ENCODE results near the gene CPNE7. TPM values are rescaled to one million over a fixed set of nuclear protein-coding genes. Genes with fewer than 3 reads are reported as not detected.

The CPNE7 gene
- polyA plus RNA-seq, 3 donors: not detected

GRCh38 chr16:89617036-89617435 is 41.5 kb downstream of the CPNE7 start:
- Histone ChIP-seq H3K36me3 (replicated peaks in 1 of 2; ENCODE audit: control insufficient read depth in 1 of 2, insufficient read depth in 2 of 2, low read length in 2 of 2) (no peaks in the 10 kb centered on the region), H3K4me3 (replicated peaks in 1 of 3; ENCODE audit: low read depth in 2 of 3, low read length in 3 of 3) (no peak overlapping the region), H4K20me1 (ENCODE audit: insufficient read depth, low read length) (no peaks in the 10 kb centered on the region), H2AFZ (ENCODE audit: insufficient read depth, low read depth, low read length, poor library complexity, severe bottlenecking) (no peak overlapping the region), H3K27me3 (ENCODE audit: control insufficient read depth in 2 of 2, insufficient read depth in 2 of 2, low read length in 2 of 2) (no peaks in the 10 kb centered on the region), H3K4me1 (ENCODE audit: control insufficient read depth in 1 of 2, insufficient read depth in 2 of 2, low read length in 2 of 2) (no peaks in the 10 kb centered on the region), H3K27ac (ENCODE audit: low read depth in 1 of 2, low read length in 2 of 2) (no peak overlapping the region), H3K9me3 (replicated peaks in 1 of 2; ENCODE audit: control insufficient read depth in 1 of 2, insufficient read depth in 1 of 2, low read length in 2 of 2) (no peaks in the 10 kb centered on the region), H3K9ac (ENCODE audit: insufficient read depth, low read length, poor library complexity, severe bottlenecking) (no peak overlapping the region), H3K79me2 (ENCODE audit: insufficient read depth, low read length) (no peaks in the 10 kb centered on the region), H3K4me2 (replicated peaks; ENCODE audit: extremely low read depth, low read length, poor library complexity, severe bottlenecking) (no peak overlapping the region)
- 71% methylated on average over 6 of the region's 6 CpGs for WGBS (ENCODE audit: insufficient coverage)
- intact Hi-C loops (cut with micrococcal nuclease): no loop called here
- Mint-ChIP-seq H3K4me1 (no peaks in the 10 kb centered on the region), H3K36me3 (no peaks in the 10 kb centered on the region), H3K27me3 (ENCODE audit: low read depth in 3 of 3) (peaks cover 5 to 18% (median 6%) of the 10 kb centered on the region in 3 donors), H3K9me3 (peaks cover 0 to 5% (median 0%) of the 10 kb centered on the region in 7 donors), H3K4me3 (no peak overlapping the region), H3K27ac (no peak overlapping the region)
- DNase-seq: no peak
- no peak for TF ChIP-seq CTCF (IDR thresholded peaks at IDR 0.05)

- Histone ChIP-seq H4K20me1 (ENCODE audit: insufficient read depth, low read length) (no peaks in the 10 kb centered on the region), H3K4me1 (ENCODE audit: control insufficient read depth in 1 of 2, insufficient read depth in 2 of 2, low read length in 2 of 2) (no peaks in the 10 kb centered on the region), H3K27me3 (ENCODE audit: control insufficient read depth in 2 of 2, insufficient read depth in 2 of 2, low read length in 2 of 2) (peaks cover 0 to 3% of the 10 kb centered on the region in 2 donors), H3K27ac (ENCODE audit: low read depth in 1 of 2, low read length in 2 of 2) (no peak overlapping the region), H3K4me3 (replicated peaks in 1 of 3; ENCODE audit: low read depth in 2 of 3, low read length in 3 of 3) (no peak overlapping the region), H2AFZ (ENCODE audit: insufficient read depth, low read depth, low read length, poor library complexity, severe bottlenecking) (no peak overlapping the region), H3K9me3 (replicated peaks in 1 of 2; ENCODE audit: control insufficient read depth in 1 of 2, insufficient read depth in 1 of 2, low read length in 2 of 2) (no peaks in the 10 kb centered on the region), H3K79me2 (ENCODE audit: insufficient read depth, low read length) (no peaks in the 10 kb centered on the region), H3K36me3 (replicated peaks in 1 of 2; ENCODE audit: control insufficient read depth in 1 of 2, insufficient read depth in 2 of 2, low read length in 2 of 2) (no peaks in the 10 kb centered on the region), H3K4me2 (replicated peaks; ENCODE audit: extremely low read depth, low read length, poor library complexity, severe bottlenecking) (no peak overlapping the region), H3K9ac (ENCODE audit: insufficient read depth, low read length, poor library complexity, severe bottlenecking) (no peak overlapping the region)
- no peak for TF ChIP-seq CTCF (IDR thresholded peaks at IDR 0.05)
- peaks cover 0 to 5% (median 0%) of the 10 kb centered on the region in 7 donors for H3K9me3 Mint-ChIP-seq
- H3K4me3 Mint-ChIP-seq: no peak overlapping the region
- no peaks in the 10 kb centered on the region for H3K4me1 Mint-ChIP-seq
- no peak overlapping the region for H3K27ac Mint-ChIP-seq
- DNase-seq: no peak
- peaks cover 7 to 19% (median 11%) of the 10 kb centered on the region in 3 donors for H3K27me3 Mint-ChIP-seq (ENCODE audit: low read depth in 3 of 3)
- no peaks in the 10 kb centered on the region for H3K36me3 Mint-ChIP-seq
- no CpG with 5 or more reads among the region's 16 CpGs for WGBS (ENCODE audit: insufficient coverage)
- intact Hi-C loops (cut with micrococcal nuclease): no loop called here
Observed at GRCh38 chr16:89618109-89618998, 42.8 kb downstream of the CPNE7 start.
